Measurements from ENCODE around the gene MAST4.

The MAST4 gene

GRCh38 chr5:66595756-66596635, at the start of gene MAST4:
Gene MAST4 (plus strand): TSS chr5:66596393. CDS start chr5:66596656, 263 bp downstream.
- DNase-seq (ENCODE audit: low spot score): peak; percentile 86

- no peak for DNase-seq (ENCODE audit: low spot score)
Observed at GRCh38 chr5:66546541-66546940, 49.7 kb upstream of the MAST4 start.

GRCh38 chr5:66551338-66551737, 44.9 kb upstream of the MAST4 start:
- DNase-seq (ENCODE audit: low spot score): no peak

GRCh38 chr5:66551945-66552344, 44.2 kb upstream of the MAST4 start:
- DNase-seq (ENCODE audit: low spot score): no peak

GRCh38 chr5:66553368-66553912, 42.8 kb upstream of the MAST4 start:
- no peak for DNase-seq (ENCODE audit: low spot score)

GRCh38 chr5:66553916-66554575, 42.1 kb upstream of the MAST4 start:
- no peak for DNase-seq (ENCODE audit: low spot score)

GRCh38 chr5:66554884-66555283, 41.3 kb upstream of the MAST4 start:
- DNase-seq (ENCODE audit: low spot score): no peak

GRCh38 chr5:66558560-66558959, 37.6 kb upstream of the MAST4 start:
- no peak for DNase-seq (ENCODE audit: low spot score)

- no peak for DNase-seq (ENCODE audit: low spot score)
Observed at GRCh38 chr5:66560371-66560770, 35.8 kb upstream of the MAST4 start.

GRCh38 chr5:66561256-66561990, 34.8 kb upstream of the MAST4 start:
- DNase-seq (ENCODE audit: low spot score): no peak

GRCh38 chr5:66565878-66566277, 30.3 kb upstream of the MAST4 start:
- DNase-seq (ENCODE audit: low spot score): no peak

- no peak for DNase-seq (ENCODE audit: low spot score)
Observed at GRCh38 chr5:66567474-66567873, 28.7 kb upstream of the MAST4 start.

- DNase-seq (ENCODE audit: low spot score): no peak
Observed at GRCh38 chr5:66570201-66570600, 26.0 kb upstream of the MAST4 start.

- DNase-seq (ENCODE audit: low spot score): no peak
Observed at GRCh38 chr5:66573733-66574132, 22.5 kb upstream of the MAST4 start.

- DNase-seq (ENCODE audit: low spot score): peak; percentile 22
Observed at GRCh38 chr5:66582499-66583165, 13.6 kb upstream of the MAST4 start.

GRCh38 chr5:66585291-66585690, 10.9 kb upstream of the MAST4 start:
- DNase-seq (ENCODE audit: low spot score): no peak

GRCh38 chr5:66587771-66588170, 8.4 kb upstream of the MAST4 start:
- DNase-seq (ENCODE audit: low spot score): no peak

GRCh38 chr5:66596636-66597182, 516 bp downstream of the MAST4 start:
- peak; percentile 6 for DNase-seq (ENCODE audit: low spot score)

GRCh38 chr5:66597183-66597757, 1.1 kb downstream of the MAST4 start:
- DNase-seq (ENCODE audit: low spot score): peak; percentile 4

- no peak for DNase-seq (ENCODE audit: low spot score)
Observed at GRCh38 chr5:66602621-66603020, 6.4 kb downstream of the MAST4 start.

GRCh38 chr5:66603164-66603563, 7.0 kb downstream of the MAST4 start:
- no peak for DNase-seq (ENCODE audit: low spot score)

Measured in AG08395 (cell line).